Embryonic facial prominence (tissue), 1 donor: ENCODE results near the gene MRPL39.
A peak's percentile ranks its signal among the peaks of the same experiment; 100 is the strongest.

ENCODE experiments used
- DNase-seq: peaks from one replicate; pipeline ENCODE4 v3.0.0-alpha.2; 2016; ENCODE audit errors: extremely low spot score

The MRPL39 gene

GRCh38 chr21:25568246-25568645, 39.0 kb downstream of the MRPL39 start:
- no peak for DNase-seq

- no peak for DNase-seq
Observed at GRCh38 chr21:25567472-25567871, 39.8 kb downstream of the MRPL39 start.

GRCh38 chr21:25566645-25567044, 40.6 kb downstream of the MRPL39 start:
- DNase-seq: no peak

- DNase-seq: no peak
Observed at GRCh38 chr21:25565272-25566211, 41.7 kb downstream of the MRPL39 start.

GRCh38 chr21:25564349-25564948, 42.8 kb downstream of the MRPL39 start:
- DNase-seq: no peak

- no peak for DNase-seq
Observed at GRCh38 chr21:25563361-25564116, 43.7 kb downstream of the MRPL39 start.

GRCh38 chr21:25562660-25563059, 44.6 kb downstream of the MRPL39 start:
- no peak for DNase-seq

GRCh38 chr21:25561668-25562641, 45.3 kb downstream of the MRPL39 start:
- DNase-seq: peak; percentile 14

GRCh38 chr21:25560891-25561290, 46.4 kb downstream of the MRPL39 start:
- no peak for DNase-seq

GRCh38 chr21:25560271-25560685, 47.0 kb downstream of the MRPL39 start:
- DNase-seq: no peak

GRCh38 chr21:25559746-25560145, 47.5 kb downstream of the MRPL39 start:
- DNase-seq: no peak

GRCh38 chr21:25558123-25558522, 49.2 kb downstream of the MRPL39 start:
- DNase-seq: no peak

GRCh38 chr21:25557180-25557579, 50.1 kb downstream of the MRPL39 start:
- DNase-seq: no peak

GRCh38 chr21:25556091-25556490, 51.2 kb downstream of the MRPL39 start:
- DNase-seq: no peak

GRCh38 chr21:25555492-25555891, 51.8 kb downstream of the MRPL39 start:
- no peak for DNase-seq

- no peak for DNase-seq
Observed at GRCh38 chr21:25552856-25553255, 54.4 kb downstream of the MRPL39 start.

GRCh38 chr21:25551569-25551968, 55.7 kb downstream of the MRPL39 start:
- DNase-seq: no peak

- no peak for DNase-seq
Observed at GRCh38 chr21:25550352-25551120, 56.7 kb downstream of the MRPL39 start.

GRCh38 chr21:25541042-25541441, 66.2 kb downstream of the MRPL39 start:
- DNase-seq: no peak

- no peak for DNase-seq
Observed at GRCh38 chr21:25539606-25540005, 67.7 kb downstream of the MRPL39 start.
